Activated T-cell treated with anti-CD3 and anti-CD28 coated beads, Interleukin-2, amount 50 U/mL, for 72 hours (primary cell): ENCODE results near the gene TCP11. TPM values are rescaled to one million over a fixed set of nuclear protein-coding genes. Genes with fewer than 3 reads are reported as not detected.

ENCODE experiments used
- ATAC-seq, 2 donors: fragments of 150-1000 bp; cut with Tn5 transposase; replicated peaks in 1 of 2; 2 replicates each; pipeline ENCODE4 v1.10.0; 2021; ENCODE audit warnings: moderate library complexity in 2 of 2, mild to moderate bottlenecking in 1 of 2
- DNase-seq, 2 donors: peaks; one replicate each; pipeline ENCODE4 v3.0.0; 2021 to 2022; ENCODE audit warnings: mixed read lengths in 1 of 2
- H3K27ac Mint-ChIP-seq: one replicate; pipeline ENCODE4 v1.8.0; 2022; ENCODE audit warnings: mild to moderate bottlenecking, moderate library complexity, mixed read lengths
- H3K27me3 Mint-ChIP-seq: one replicate; pipeline ENCODE4 v1.8.0; 2022; ENCODE audit warnings: low read depth, mixed read lengths
- H3K36me3 Mint-ChIP-seq, 2 donors: one replicate each; pipeline ENCODE4 v1.8.0; 2022; ENCODE audit warnings: mixed read lengths in 2 of 2, mild to moderate bottlenecking in 1 of 2; ENCODE audit not compliant: insufficient read depth in 2 of 2
- H3K4me1 Mint-ChIP-seq: one replicate; pipeline ENCODE4 v1.8.0; 2022; ENCODE audit warnings: low read depth, mixed read lengths
- H3K4me3 Mint-ChIP-seq, 2 donors: one replicate each; pipeline ENCODE4 v1.8.0; 2022; ENCODE audit warnings: mild to moderate bottlenecking in 2 of 2, mixed read lengths in 2 of 2, moderate library complexity in 2 of 2
- H3K9me3 Mint-ChIP-seq, 2 donors: one replicate each; pipeline ENCODE4 v1.8.0; 2022; ENCODE audit warnings: mixed read lengths in 2 of 2
- total RNA-seq, 2 donors: library from RNA; stranded (reverse); gene quantifications; one replicate each; pipeline ENCODE4 v1.2.3, GENCODE V29; 2022

TCP11 gene
- total RNA-seq, 2 donors from 2014 or later = not detected

- Mint-ChIP-seq H3K27ac (no peak overlapping the region), H3K27me3 (peaks cover 32% of the 10 kb centered on the region)
Measured at GRCh38 chr6:35178932-35179832, 38.0 kb upstream of the TCP11 start.

GRCh38 chr6:35178012-35178411 lies 36.9 kb upstream of the TCP11 start:
- Mint-ChIP-seq H3K4me1 (peaks cover 5% of the 10 kb centered on the region), H3K27me3 (peaks cover 38% of the 10 kb centered on the region), H3K4me3 (no peak overlapping the region), H3K27ac (no peak overlapping the region), H3K9me3 (no peaks in the 10 kb centered on the region), H3K36me3 (no peaks in the 10 kb centered on the region)
- no peak for ATAC-seq
- no peak for DNase-seq

More at GRCh38 chr6:35178932-35179832, 38.0 kb upstream of the TCP11 start:
- DNase-seq = no peak
- ATAC-seq = peak; percentile 15 to 21
- Mint-ChIP-seq H3K4me3 (no peak overlapping the region), H3K36me3 (no peaks in the 10 kb centered on the region), H3K4me1 (no peaks in the 10 kb centered on the region), H3K9me3 (no peaks in the 10 kb centered on the region)

GRCh38 chr6:35177596-35177995 lies 36.5 kb upstream of the TCP11 start:
- H3K4me3 Mint-ChIP-seq = no peak overlapping the region
- peaks cover 38% of the 10 kb centered on the region for H3K27me3 Mint-ChIP-seq

GRCh38 chr6:35177157-35177556 lies 36.0 kb upstream of the TCP11 start:
- H3K9me3 Mint-ChIP-seq = no peaks in the 10 kb centered on the region
- peaks cover 5% of the 10 kb centered on the region for H3K4me1 Mint-ChIP-seq
- DNase-seq = no peak
- ATAC-seq = no peak
- H3K27me3 Mint-ChIP-seq = peaks cover 39% of the 10 kb centered on the region
- no peak overlapping the region for H3K27ac Mint-ChIP-seq
- no peak overlapping the region for H3K4me3 Mint-ChIP-seq
- H3K36me3 Mint-ChIP-seq = no peaks in the 10 kb centered on the region

More at GRCh38 chr6:35177596-35177995, 36.5 kb upstream of the TCP11 start:
- Mint-ChIP-seq H3K9me3 (no peaks in the 10 kb centered on the region), H3K36me3 (no peaks in the 10 kb centered on the region), H3K4me1 (peaks cover 5% of the 10 kb centered on the region), H3K27ac (no peak overlapping the region)
- ATAC-seq (no peak), DNase-seq (no peak)

GRCh38 chr6:35176301-35177024 lies 35.3 kb upstream of the TCP11 start:
- no peaks in the 10 kb centered on the region for H3K9me3 Mint-ChIP-seq
- no peak for ATAC-seq
- DNase-seq = no peak
- no peak overlapping the region for H3K4me3 Mint-ChIP-seq
- no peak overlapping the region for H3K27ac Mint-ChIP-seq
- H3K27me3 Mint-ChIP-seq = peaks cover 39% of the 10 kb centered on the region
- H3K36me3 Mint-ChIP-seq = no peaks in the 10 kb centered on the region
- peaks cover 5% of the 10 kb centered on the region for H3K4me1 Mint-ChIP-seq

- H3K36me3 Mint-ChIP-seq = peaks cover 0 to 2% of the 10 kb centered on the region in 2 donors
- peaks cover 2% of the 10 kb centered on the region in 2 donors for H3K9me3 Mint-ChIP-seq
- no peak overlapping the region for H3K27ac Mint-ChIP-seq
- no peak overlapping the region for H3K4me3 Mint-ChIP-seq
- H3K4me1 Mint-ChIP-seq = peaks cover 17% of the 10 kb centered on the region
- peaks cover 45% of the 10 kb centered on the region for H3K27me3 Mint-ChIP-seq
- DNase-seq (no peak), ATAC-seq (no peak)
Measured at GRCh38 chr6:35174501-35174900, 33.4 kb upstream of the TCP11 start.

- peaks cover 4 to 5% of the 10 kb centered on the region in 2 donors for H3K36me3 Mint-ChIP-seq
- peaks cover 45% of the 10 kb centered on the region for H3K27me3 Mint-ChIP-seq
- ATAC-seq = no peak
- DNase-seq = no peak
- peaks cover 17% of the 10 kb centered on the region for H3K4me1 Mint-ChIP-seq
- H3K9me3 Mint-ChIP-seq = peaks cover 5% of the 10 kb centered on the region in 2 donors
- H3K4me3 Mint-ChIP-seq = no peak overlapping the region
- no peak overlapping the region for H3K27ac Mint-ChIP-seq
Measured at GRCh38 chr6:35174088-35174434, 32.9 kb upstream of the TCP11 start.

GRCh38 chr6:35173427-35174087 lies 32.4 kb upstream of the TCP11 start:
- DNase-seq = no peak
- no peak overlapping the region for H3K4me3 Mint-ChIP-seq
- peaks cover 17% of the 10 kb centered on the region for H3K4me1 Mint-ChIP-seq
- ATAC-seq = peak in 1 of 2 donors; percentile 49
- no peak overlapping the region for H3K27ac Mint-ChIP-seq
- H3K27me3 Mint-ChIP-seq = peaks cover 42% of the 10 kb centered on the region
- peaks cover 5% of the 10 kb centered on the region in 2 donors for H3K9me3 Mint-ChIP-seq
- H3K36me3 Mint-ChIP-seq = peaks cover 4 to 5% of the 10 kb centered on the region in 2 donors

GRCh38 chr6:35173044-35173426 lies 31.9 kb upstream of the TCP11 start:
- Mint-ChIP-seq H3K27ac (no peak overlapping the region), H3K4me3 (no peak overlapping the region), H3K27me3 (peaks cover 37% of the 10 kb centered on the region), H3K36me3 (peaks cover 4 to 5% of the 10 kb centered on the region in 2 donors), H3K4me1 (peaks cover 17% of the 10 kb centered on the region), H3K9me3 (peaks cover 5% of the 10 kb centered on the region in 2 donors)
- DNase-seq (no peak), ATAC-seq (no peak)

- Mint-ChIP-seq H3K27me3 (peaks cover 33% of the 10 kb centered on the region), H3K4me1 (peaks cover 17% of the 10 kb centered on the region), H3K4me3 (no peak overlapping the region), H3K27ac (no peak overlapping the region), H3K36me3 (peaks cover 4 to 5% of the 10 kb centered on the region in 2 donors), H3K9me3 (peaks cover 5% of the 10 kb centered on the region in 2 donors)
- no peak for ATAC-seq
- no peak for DNase-seq
Measured at GRCh38 chr6:35170891-35171290, 29.8 kb upstream of the TCP11 start.

GRCh38 chr6:35170166-35170565 lies 29.0 kb upstream of the TCP11 start:
- Mint-ChIP-seq H3K4me1 (peaks cover 23% of the 10 kb centered on the region), H3K27me3 (peaks cover 31% of the 10 kb centered on the region), H3K36me3 (peaks cover 4 to 5% of the 10 kb centered on the region in 2 donors), H3K9me3 (peaks cover 5% of the 10 kb centered on the region in 2 donors), H3K4me3 (peak overlapping the region in 1 of 2 donors; percentile 17), H3K27ac (no peak overlapping the region)
- ATAC-seq (no peak), DNase-seq (no peak)

GRCh38 chr6:35168461-35168861 lies 27.3 kb upstream of the TCP11 start:
- H3K27ac Mint-ChIP-seq = no peak overlapping the region
- ATAC-seq (no peak), DNase-seq (no peak)
- H3K4me3 Mint-ChIP-seq = no peak overlapping the region
- H3K36me3 Mint-ChIP-seq = peaks cover 4 to 5% of the 10 kb centered on the region in 2 donors
- peaks cover 36% of the 10 kb centered on the region for H3K27me3 Mint-ChIP-seq
- peaks cover 5% of the 10 kb centered on the region in 2 donors for H3K9me3 Mint-ChIP-seq
- H3K4me1 Mint-ChIP-seq = peaks cover 18% of the 10 kb centered on the region

GRCh38 chr6:35167505-35167904 lies 26.4 kb upstream of the TCP11 start:
- peaks cover 36% of the 10 kb centered on the region for H3K27me3 Mint-ChIP-seq

More at GRCh38 chr6:35167505-35167904, 26.4 kb upstream of the TCP11 start:
- H3K4me1 Mint-ChIP-seq = peaks cover 18% of the 10 kb centered on the region
- no peak overlapping the region for H3K4me3 Mint-ChIP-seq
- peaks cover 5% of the 10 kb centered on the region in 2 donors for H3K9me3 Mint-ChIP-seq
- peaks cover 4 to 5% of the 10 kb centered on the region in 2 donors for H3K36me3 Mint-ChIP-seq
- H3K27ac Mint-ChIP-seq = no peak overlapping the region
- ATAC-seq = no peak
- DNase-seq = no peak
